ENCODE data around the gene LDB3. TPM values are rescaled to one million over a fixed set of nuclear protein-coding genes. Genes with fewer than 3 reads are reported as not detected.

The LDB3 gene
- total RNA-seq, 2 experiments from 2014 or later, result 0.05 to 0.08 TPM

DNA sequence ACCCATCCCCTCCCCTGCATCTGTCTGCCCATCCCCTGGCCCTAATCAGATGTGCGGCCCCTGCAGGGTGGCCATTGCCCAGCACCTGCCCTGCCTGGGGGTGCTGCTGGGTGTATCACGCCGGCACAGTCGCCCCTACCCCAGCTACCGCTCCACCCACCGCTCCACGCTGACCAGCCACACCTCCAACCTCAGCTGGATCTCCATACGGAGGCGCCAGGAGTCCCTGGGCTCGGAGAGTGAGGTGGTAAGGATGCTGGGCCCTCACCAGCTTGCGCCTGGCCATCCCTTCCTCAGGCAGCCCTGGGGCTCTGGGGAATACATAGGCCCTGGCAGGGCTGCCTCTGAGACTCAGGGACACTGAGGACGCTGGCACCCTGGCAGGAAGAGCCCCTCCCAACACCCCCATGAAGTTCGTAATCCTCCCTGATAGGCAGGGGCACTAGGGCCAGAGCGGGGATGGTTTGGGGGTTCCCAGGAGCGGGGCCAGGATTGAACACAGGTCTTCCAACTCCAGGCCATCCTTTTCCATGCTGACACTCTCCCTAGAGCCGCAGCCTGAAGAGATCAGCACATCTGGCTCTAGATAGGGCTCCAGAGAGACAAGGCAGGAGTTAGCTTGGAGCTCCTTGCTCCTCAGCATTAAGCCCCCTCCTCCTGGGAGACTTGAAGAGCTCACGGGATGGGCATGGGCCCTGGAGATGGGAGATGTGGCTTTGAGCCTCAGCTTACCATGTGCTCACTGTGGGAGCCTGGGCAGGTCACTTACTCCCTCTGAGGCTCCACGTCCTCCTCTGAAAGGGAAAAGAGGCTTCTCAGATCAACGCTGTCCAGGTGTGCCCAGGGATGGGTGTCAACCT is 5.9 kb upstream of the LDB3 start:
- ChIA-PET CTCF (no interaction called here), POLR2A (no interaction called here)
- H3K9me3 Mint-ChIP-seq, result no peaks in the 10 kb centered on the region
- DNase-seq, result no peak
- H3K27me3 ChIP-seq (ENCODE audit: control insufficient read depth in 1 of 2, insufficient read depth in 2 of 2, low read length in 2 of 2), result no peaks in the 10 kb centered on the region
- H3K4me3 Mint-ChIP-seq, result no peak overlapping the region
- no peak overlapping the region for H3K27ac ChIP-seq (ENCODE audit: low read depth in 1 of 2, low read length in 2 of 2)
- H3K4me3 ChIP-seq (ENCODE audit: low read length), result no peak overlapping the region
- H3K36me3 ChIP-seq (ENCODE audit: insufficient read depth, low read length), result no peaks in the 10 kb centered on the region
- H3K27ac Mint-ChIP-seq, result no peak overlapping the region
- H3K36me3 Mint-ChIP-seq (ENCODE audit: low read depth), result no peaks in the 10 kb centered on the region
- H3K9me3 ChIP-seq (ENCODE audit: control insufficient read depth in 1 of 2, insufficient read depth in 1 of 2, low read length in 2 of 2), result no peaks in the 10 kb centered on the region
- TF ChIP-seq, protein P1, sequence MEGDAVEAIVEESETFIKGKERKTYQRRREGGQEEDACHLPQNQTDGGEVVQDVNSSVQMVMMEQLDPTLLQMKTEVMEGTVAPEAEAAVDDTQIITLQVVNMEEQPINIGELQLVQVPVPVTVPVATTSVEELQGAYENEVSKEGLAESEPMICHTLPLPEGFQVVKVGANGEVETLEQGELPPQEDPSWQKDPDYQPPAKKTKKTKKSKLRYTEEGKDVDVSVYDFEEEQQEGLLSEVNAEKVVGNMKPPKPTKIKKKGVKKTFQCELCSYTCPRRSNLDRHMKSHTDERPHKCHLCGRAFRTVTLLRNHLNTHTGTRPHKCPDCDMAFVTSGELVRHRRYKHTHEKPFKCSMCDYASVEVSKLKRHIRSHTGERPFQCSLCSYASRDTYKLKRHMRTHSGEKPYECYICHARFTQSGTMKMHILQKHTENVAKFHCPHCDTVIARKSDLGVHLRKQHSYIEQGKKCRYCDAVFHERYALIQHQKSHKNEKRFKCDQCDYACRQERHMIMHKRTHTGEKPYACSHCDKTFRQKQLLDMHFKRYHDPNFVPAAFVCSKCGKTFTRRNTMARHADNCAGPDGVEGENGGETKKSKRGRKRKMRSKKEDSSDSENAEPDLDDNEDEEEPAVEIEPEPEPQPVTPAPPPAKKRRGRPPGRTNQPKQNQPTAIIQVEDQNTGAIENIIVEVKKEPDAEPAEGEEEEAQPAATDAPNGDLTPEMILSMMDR (IDR thresholded peaks at IDR 0.05), result no peak
- ATAC-seq (ENCODE audit: poor library complexity), result no peak
- H3K27me3 Mint-ChIP-seq, result no peaks in the 10 kb centered on the region
- intact Hi-C loops (cut with DNase I, micrococcal nuclease), result no loop called here
- H3K4me1 Mint-ChIP-seq (ENCODE audit: low read depth), result no peaks in the 10 kb centered on the region
- no peaks in the 10 kb centered on the region for H3K4me1 ChIP-seq (ENCODE audit: insufficient read depth, low read length)

DNA sequence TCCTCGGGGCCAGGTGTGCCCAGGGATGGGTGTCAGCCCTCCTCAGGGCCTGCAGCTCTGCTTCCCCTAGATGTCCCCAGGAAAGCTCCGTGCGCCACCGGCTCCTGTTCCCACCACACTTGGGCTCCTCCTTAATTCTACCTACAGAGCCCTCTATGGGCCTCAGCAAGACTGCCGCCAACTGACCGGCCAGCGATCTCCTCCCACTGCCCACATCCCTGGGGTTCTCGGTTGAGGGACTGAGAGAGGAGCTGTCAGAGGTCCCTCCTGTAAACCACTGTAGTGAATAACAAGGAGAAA is 5.3 kb upstream of the LDB3 start:
- Mint-ChIP-seq H3K27ac (no peak overlapping the region), H3K9me3 (no peaks in the 10 kb centered on the region), H3K27me3 (no peaks in the 10 kb centered on the region), H3K36me3 (ENCODE audit: low read depth) (no peaks in the 10 kb centered on the region), H3K4me1 (ENCODE audit: low read depth) (no peaks in the 10 kb centered on the region), H3K4me3 (no peak overlapping the region)
- Histone ChIP-seq H3K36me3 (ENCODE audit: insufficient read depth, low read length) (no peaks in the 10 kb centered on the region), H3K9me3 (ENCODE audit: control insufficient read depth in 1 of 2, insufficient read depth in 1 of 2, low read length in 2 of 2) (no peaks in the 10 kb centered on the region), H3K27me3 (ENCODE audit: control insufficient read depth in 1 of 2, insufficient read depth in 2 of 2, low read length in 2 of 2) (no peaks in the 10 kb centered on the region), H3K27ac (ENCODE audit: low read depth in 1 of 2, low read length in 2 of 2) (no peak overlapping the region), H3K4me1 (ENCODE audit: insufficient read depth, low read length) (no peaks in the 10 kb centered on the region), H3K4me3 (ENCODE audit: low read length) (no peak overlapping the region)
- TF ChIP-seq, protein P1 (IDR thresholded peaks at IDR 0.05), result no peak
- DNase-seq (no peak), ATAC-seq (ENCODE audit: poor library complexity) (no peak)
- intact Hi-C loops (cut with DNase I, micrococcal nuclease), result no loop called here
- POLR2A ChIA-PET, result no interaction called here
- CTCF ChIA-PET, result no interaction called here

DNA sequence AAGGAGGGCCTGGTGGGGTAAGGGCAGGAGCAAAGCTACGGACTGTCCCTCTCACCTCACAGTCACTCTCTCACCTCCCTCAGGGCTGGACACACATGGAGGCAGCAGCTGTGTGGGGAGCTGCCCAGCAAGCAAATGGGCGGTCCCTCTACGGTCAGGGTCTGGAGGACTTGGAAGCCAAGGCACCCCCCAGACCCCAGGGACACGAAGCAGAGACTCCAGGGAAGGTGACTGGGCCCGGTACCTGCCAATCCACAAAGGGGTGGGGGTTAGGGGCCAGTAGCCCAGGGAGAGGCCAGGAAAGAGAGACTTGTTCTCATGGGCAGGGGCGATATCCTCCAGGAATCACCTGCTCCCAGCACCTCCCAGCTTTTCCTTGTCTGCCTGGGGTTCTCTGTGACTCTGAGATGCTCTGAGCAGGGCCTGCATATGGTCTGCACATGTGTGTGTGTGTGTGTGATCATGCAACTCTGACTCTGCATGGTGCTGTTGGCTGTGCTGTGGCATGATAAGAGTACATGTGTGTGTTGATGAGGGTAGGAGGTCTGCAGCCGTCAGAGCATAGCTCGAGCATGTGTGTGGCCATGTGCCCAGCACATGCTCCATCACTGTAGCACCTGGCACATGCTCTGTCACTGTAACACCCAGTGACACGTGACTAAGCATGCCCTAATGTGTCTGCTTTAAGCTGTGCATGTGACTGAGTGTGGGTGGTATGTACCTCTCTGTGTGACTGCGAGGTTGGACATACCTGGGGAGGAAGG is 4.6 kb upstream of the LDB3 start:
- POLR2A ChIA-PET, result no interaction called here

More for the DNA sequence above, 4.6 kb upstream of the LDB3 start:
- Mint-ChIP-seq H3K9me3 (no peaks in the 10 kb centered on the region), H3K27ac (no peak overlapping the region), H3K4me3 (no peak overlapping the region), H3K4me1 (ENCODE audit: low read depth) (no peaks in the 10 kb centered on the region), H3K36me3 (ENCODE audit: low read depth) (no peaks in the 10 kb centered on the region), H3K27me3 (no peaks in the 10 kb centered on the region)
- no peaks in the 10 kb centered on the region for H3K9me3 ChIP-seq (ENCODE audit: control insufficient read depth in 1 of 2, insufficient read depth in 1 of 2, low read length in 2 of 2)
- intact Hi-C loops (cut with DNase I, micrococcal nuclease), result no loop called here
- ATAC-seq (ENCODE audit: poor library complexity), result no peak
- CTCF ChIA-PET, result no interaction called here
- no peak for DNase-seq
- no peaks in the 10 kb centered on the region for H3K36me3 ChIP-seq (ENCODE audit: insufficient read depth, low read length)
- no peak overlapping the region for H3K27ac ChIP-seq (ENCODE audit: low read depth in 1 of 2, low read length in 2 of 2)
- no peaks in the 10 kb centered on the region for H3K4me1 ChIP-seq (ENCODE audit: insufficient read depth, low read length)
- H3K4me3 ChIP-seq (ENCODE audit: low read length), result no peak overlapping the region
- TF ChIP-seq, protein P1 (IDR thresholded peaks at IDR 0.05), result no peak
- H3K27me3 ChIP-seq (ENCODE audit: control insufficient read depth in 1 of 2, insufficient read depth in 2 of 2, low read length in 2 of 2), result no peaks in the 10 kb centered on the region

Measured in CD4-positive, alpha-beta T cell (primary cell).